ENCODE results near the gene ARL8A. TPM values are rescaled to one million over a fixed set of nuclear protein-coding genes. Genes with fewer than 3 reads are reported as not detected.

Gene ARL8A
- polyA plus RNA-seq, 1 donor (not counting 4 experiments of a cell fraction or from before 2014, with no cell fraction given), result 58.6 TPM

- no peaks in the 10 kb centered on the region for H3K27me3 ChIP-seq (ENCODE audit: control insufficient read depth, extremely low read depth, insufficient read depth, low read length)
- H3K9me1 ChIP-seq (ENCODE audit: control insufficient read depth, extremely low read depth, insufficient read depth, low read length), result no peaks in the 10 kb centered on the region
- DNase-seq (ENCODE audit: low read depth, low spot score) (no peak), FAIRE-seq (no peak)
- no peak overlapping the region for H3K9ac ChIP-seq (ENCODE audit: control insufficient read depth, extremely low read depth, insufficient read depth, low read length)
- dilution Hi-C loops (cut with MboI; ENCODE audit: extremely low pct_ligation_motif_present, low sequenced_read_pairs), result no loop called here
- no peaks in the 10 kb centered on the region for H3K36me3 ChIP-seq (ENCODE audit: control insufficient read depth in 2 of 2, extremely low read depth in 1 of 2, insufficient read depth in 2 of 2, low read length in 2 of 2)
- TF ChIP-seq CTCF (optimal IDR thresholded peaks at IDR 0.05 in 1 of 3, IDR thresholded peaks at IDR 0.05 in 1 of 3, conservative IDR thresholded peaks at IDR 0.05 in 1 of 3; ENCODE audit: extremely low read depth in 1 of 3, insufficient read depth in 2 of 3, low read length in 3 of 3) (no peak), EZH2 (IDR thresholded peaks at IDR 0.05; ENCODE audit: low read length) (no peak)
- no peak overlapping the region for H3K4me2 ChIP-seq (ENCODE audit: control insufficient read depth, extremely low read depth, insufficient read depth, low read depth, low read length)
- peaks cover 13% of the 10 kb centered on the region for H3K4me1 ChIP-seq (ENCODE audit: control insufficient read depth, extremely low read depth, insufficient read depth, low read length)
- no peaks in the 10 kb centered on the region for H3K9me3 ChIP-seq (ENCODE audit: control insufficient read depth, low read depth, low read length)
- H3K4me3 ChIP-seq (ENCODE audit: control insufficient read depth in 2 of 3, extremely low read depth in 1 of 3, insufficient read depth in 2 of 3, low read depth in 1 of 3, low read length in 3 of 3), result no peak overlapping the region
- no peak overlapping the region for H2AFZ ChIP-seq (ENCODE audit: control insufficient read depth, low read length)
- H4K20me1 ChIP-seq (ENCODE audit: control insufficient read depth, extremely low read depth, insufficient read depth, low read length), result no peaks in the 10 kb centered on the region
- H3K27ac ChIP-seq (ENCODE audit: control insufficient read depth, insufficient read depth, low read length), result no peak overlapping the region
- H3K79me2 ChIP-seq (ENCODE audit: control insufficient read depth, insufficient read depth, low read length), result no peaks in the 10 kb centered on the region
Observed at GRCh38 chr1:202085682-202086373, 58.7 kb downstream of the ARL8A start.

- peak overlapping the region; percentile 56 for H2AFZ ChIP-seq (ENCODE audit: control insufficient read depth, low read length)
- peak overlapping the region; percentile 45 for H3K4me2 ChIP-seq (ENCODE audit: control insufficient read depth, extremely low read depth, insufficient read depth, low read depth, low read length)
- no peak overlapping the region for H3K9ac ChIP-seq (ENCODE audit: control insufficient read depth, extremely low read depth, insufficient read depth, low read length)
- no peaks in the 10 kb centered on the region for H3K9me1 ChIP-seq (ENCODE audit: control insufficient read depth, extremely low read depth, insufficient read depth, low read length)
- no peaks in the 10 kb centered on the region for H3K27me3 ChIP-seq (ENCODE audit: control insufficient read depth, extremely low read depth, insufficient read depth, low read length)
- peaks cover 13% of the 10 kb centered on the region for H3K4me1 ChIP-seq (ENCODE audit: control insufficient read depth, extremely low read depth, insufficient read depth, low read length)
- no peaks in the 10 kb centered on the region for H3K9me3 ChIP-seq (ENCODE audit: control insufficient read depth, low read depth, low read length)
- no peak for DNase-seq (ENCODE audit: low read depth, low spot score)
- TF ChIP-seq CTCF (optimal IDR thresholded peaks at IDR 0.05 in 1 of 3, IDR thresholded peaks at IDR 0.05 in 1 of 3, conservative IDR thresholded peaks at IDR 0.05 in 1 of 3; ENCODE audit: extremely low read depth in 1 of 3, insufficient read depth in 2 of 3, low read length in 3 of 3) (no peak), EZH2 (IDR thresholded peaks at IDR 0.05; ENCODE audit: low read length) (no peak)
- FAIRE-seq, result no peak
- dilution Hi-C loops (cut with MboI; ENCODE audit: extremely low pct_ligation_motif_present, low sequenced_read_pairs), result no loop called here
- H3K79me2 ChIP-seq (ENCODE audit: control insufficient read depth, insufficient read depth, low read length), result no peaks in the 10 kb centered on the region
- no peaks in the 10 kb centered on the region for H3K36me3 ChIP-seq (ENCODE audit: control insufficient read depth in 2 of 2, extremely low read depth in 1 of 2, insufficient read depth in 2 of 2, low read length in 2 of 2)
- H3K27ac ChIP-seq (ENCODE audit: control insufficient read depth, insufficient read depth, low read length), result no peak overlapping the region
- no peak overlapping the region for H3K4me3 ChIP-seq (ENCODE audit: control insufficient read depth in 2 of 3, extremely low read depth in 1 of 3, insufficient read depth in 2 of 3, low read depth in 1 of 3, low read length in 3 of 3)
- no peaks in the 10 kb centered on the region for H4K20me1 ChIP-seq (ENCODE audit: control insufficient read depth, extremely low read depth, insufficient read depth, low read length)
Observed at GRCh38 chr1:202084791-202085681, 59.5 kb downstream of the ARL8A start.

Small RNA genes lying within 50 kb of the gene (small RNA-seq; reads per million reads assigned to genes)
- 0 reads per million in 3 experiments for gene CRIP1P3 (ENCODE audit: insufficient read length in 3 of 3, low read depth in 3 of 3, low replicate concordance in 1 of 3)

Other genes starting within 250 kb of the ARL8A start
- 0.01 TPM in 1 of 3 replicates, not detected in the others for gene LMOD1, start 198.2 kb downstream of the ARL8A start, polyA plus RNA-seq
- gene TIMM17A, start 189.2 kb downstream of the ARL8A start, polyA plus RNA-seq, result 72.5 to 116 TPM (median 102 TPM) in 3 replicates
- gene RNPEP, start 162.1 kb downstream of the ARL8A start, polyA plus RNA-seq, result 35.4 to 63.0 TPM (median 59.8 TPM) in 3 replicates
- gene ELF3, start 134.2 kb downstream of the ARL8A start, polyA plus RNA-seq, result 0.23 to 1.1 TPM (median 0.51 TPM) in 3 replicates
- 0.01 TPM in 2 of 3 replicates, not detected in the other for gene GPR37L1, start 21.8 kb downstream of the ARL8A start, polyA plus RNA-seq
- gene PTPN7, start 15.9 kb upstream of the ARL8A start, polyA plus RNA-seq, result 0.06 to 0.10 TPM in 2 of 3 replicates, not detected in the other
- gene LGR6, start 49.1 kb upstream of the ARL8A start, polyA plus RNA-seq, result 0.39 to 1.5 TPM (median 0.42 TPM) in 3 replicates
- 32.3 to 71.7 TPM (median 53.9 TPM) in 3 replicates for gene UBE2T, start 197.2 kb upstream of the ARL8A start, polyA plus RNA-seq
- gene PPP1R12B, start 204.0 kb upstream of the ARL8A start, polyA plus RNA-seq, result 4.2 to 8.4 TPM (median 6.9 TPM) in 3 replicates